HG03354 (cell line): ENCODE data around the gene FKBP10.

Experiments used
- ATAC-seq: cut with Tn5 transposase; IDR thresholded peaks from one replicate; pipeline ENCODE4 v1.9.1; 2021; ENCODE audit warnings: mild to moderate bottlenecking; ENCODE audit not compliant: unreplicated experiment, poor library complexity, severe bottlenecking

The FKBP10 gene

DNA sequence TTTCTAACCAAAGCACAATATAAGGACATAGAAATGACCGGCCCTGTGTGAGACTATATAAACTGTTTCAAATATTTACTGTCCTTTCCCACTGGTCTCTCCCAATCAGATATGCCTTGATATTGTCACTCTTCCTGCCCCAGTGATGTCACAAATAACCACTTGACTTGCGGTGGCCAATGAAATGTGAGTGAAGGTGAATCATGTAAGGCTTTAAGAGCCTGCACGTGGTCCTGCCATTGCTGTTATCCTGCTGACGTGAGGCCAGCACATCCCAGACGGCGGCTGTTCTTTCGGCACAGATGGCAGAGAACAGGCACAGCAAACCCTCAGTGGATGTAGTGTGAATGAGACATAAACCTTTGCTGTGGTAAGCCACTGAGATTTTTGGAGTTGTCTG, 57.8 kb downstream of the FKBP10 start:
- ATAC-seq: no peak

GRCh38 chr17:41871789-41872188, 59.0 kb downstream of the FKBP10 start:
- no peak for ATAC-seq
